ENCODE data around the gene BEAN1. TPM values are rescaled to one million over a fixed set of nuclear protein-coding genes. Genes with fewer than 3 reads are reported as not detected.
A peak's percentile ranks its signal among the peaks of the same experiment; 100 is the strongest.

BEAN1 gene
- total RNA-seq, 1 experiment from 2014 or later, result not detected

DNA sequence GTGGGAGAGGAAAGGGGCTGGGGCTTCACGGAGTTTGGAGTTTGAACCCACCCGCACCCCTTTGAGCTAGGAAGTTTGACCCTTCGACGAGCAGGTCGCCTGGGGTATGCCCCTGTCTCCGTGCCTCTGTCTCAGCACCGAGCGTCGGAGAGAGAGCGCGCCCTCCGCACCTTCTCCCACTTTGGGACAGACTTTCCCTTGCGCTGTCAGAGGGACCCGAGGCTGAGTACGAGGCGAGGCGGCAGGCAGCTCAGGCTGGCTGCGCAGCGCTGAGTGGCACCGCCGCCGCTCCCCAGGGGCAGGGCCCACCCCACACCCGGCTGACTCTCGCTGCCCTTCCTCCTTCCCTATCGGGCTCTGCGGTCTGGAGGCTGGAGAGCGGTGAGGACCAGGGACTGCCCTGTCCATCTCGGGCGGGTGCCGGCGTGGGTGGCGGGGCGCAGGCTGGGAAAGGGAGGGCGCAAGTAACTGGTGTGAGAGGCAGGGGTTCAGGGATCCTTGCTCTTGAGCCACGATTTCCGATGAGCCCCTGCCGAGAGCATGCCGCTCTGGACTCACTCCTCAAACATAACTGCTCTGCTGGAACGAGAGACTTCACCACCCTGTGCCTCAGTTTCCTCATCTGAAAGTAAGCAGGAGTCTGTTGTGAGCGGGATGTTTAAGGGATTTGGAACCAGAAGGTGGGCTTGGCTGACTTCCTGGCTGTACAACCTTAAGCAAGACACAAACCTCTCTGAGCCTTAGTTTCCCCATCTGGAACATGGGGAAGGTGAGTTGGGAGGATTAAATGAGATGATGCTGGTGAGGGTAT, 981 bp downstream of the BEAN1 start:
- TF ChIP-seq REST (IDR thresholded peaks at IDR 0.05; ENCODE audit: insufficient read depth in 1 of 2, low read depth in 2 of 2, low read length in 1 of 2) (no peak), TCF7L2 (IDR thresholded peaks at IDR 0.05; ENCODE audit: low read depth, low read length) (no peak), POLR2AphosphoS5 (IDR thresholded peaks at IDR 0.05; ENCODE audit: low read depth, low read length) (no peak), SIN3A (IDR thresholded peaks at IDR 0.05; ENCODE audit: borderline replicate concordance, insufficient read depth, low read depth, low read length) (no peak)
- TF ChIP-seq, protein P1, sequence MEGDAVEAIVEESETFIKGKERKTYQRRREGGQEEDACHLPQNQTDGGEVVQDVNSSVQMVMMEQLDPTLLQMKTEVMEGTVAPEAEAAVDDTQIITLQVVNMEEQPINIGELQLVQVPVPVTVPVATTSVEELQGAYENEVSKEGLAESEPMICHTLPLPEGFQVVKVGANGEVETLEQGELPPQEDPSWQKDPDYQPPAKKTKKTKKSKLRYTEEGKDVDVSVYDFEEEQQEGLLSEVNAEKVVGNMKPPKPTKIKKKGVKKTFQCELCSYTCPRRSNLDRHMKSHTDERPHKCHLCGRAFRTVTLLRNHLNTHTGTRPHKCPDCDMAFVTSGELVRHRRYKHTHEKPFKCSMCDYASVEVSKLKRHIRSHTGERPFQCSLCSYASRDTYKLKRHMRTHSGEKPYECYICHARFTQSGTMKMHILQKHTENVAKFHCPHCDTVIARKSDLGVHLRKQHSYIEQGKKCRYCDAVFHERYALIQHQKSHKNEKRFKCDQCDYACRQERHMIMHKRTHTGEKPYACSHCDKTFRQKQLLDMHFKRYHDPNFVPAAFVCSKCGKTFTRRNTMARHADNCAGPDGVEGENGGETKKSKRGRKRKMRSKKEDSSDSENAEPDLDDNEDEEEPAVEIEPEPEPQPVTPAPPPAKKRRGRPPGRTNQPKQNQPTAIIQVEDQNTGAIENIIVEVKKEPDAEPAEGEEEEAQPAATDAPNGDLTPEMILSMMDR (IDR thresholded peaks at IDR 0.05), result no peak
- no TSS peak for BruUV-seq (replicated peaks)
- ATAC-seq (peak; percentile 70), DNase-seq (ENCODE audit: low read depth, low spot score) (no peak)
- H3K27ac ChIP-seq (ENCODE audit: low read length), result no peak overlapping the region
- no peaks in the 10 kb centered on the region; the same call in 1 of the 2 replicates for H3K4me1 ChIP-seq (ENCODE audit: control insufficient read depth, insufficient read depth, low read length)
- H3K4me3 ChIP-seq (ENCODE audit: low read depth in 2 of 2, low read length in 2 of 2), result peak overlapping the region; percentile 12 to 31; a peak in 2 of 4 replicates
- H3K36me3 ChIP-seq (ENCODE audit: control insufficient read depth, insufficient read depth, low read length), result no peaks in the 10 kb centered on the region
- H3K9me3 ChIP-seq (ENCODE audit: control insufficient read depth, insufficient read depth, low read depth, low read length), result no peaks in the 10 kb centered on the region
- CTCF ChIA-PET, result no interaction called here
- in situ Hi-C loops (cut with HindIII; ENCODE audit: low pct_unique_long_range_greater_than_20kb, low sequenced_read_pairs) (no loop called here), intact Hi-C loops (cut with micrococcal nuclease; ENCODE audit: unreplicated experiment) (no loop called here)
- peaks cover 9% of the 10 kb centered on the region for H3K27me3 ChIP-seq (ENCODE audit: control insufficient read depth, insufficient read depth, low read length)
- POLR2A ChIA-PET, result no interaction called here

DNA sequence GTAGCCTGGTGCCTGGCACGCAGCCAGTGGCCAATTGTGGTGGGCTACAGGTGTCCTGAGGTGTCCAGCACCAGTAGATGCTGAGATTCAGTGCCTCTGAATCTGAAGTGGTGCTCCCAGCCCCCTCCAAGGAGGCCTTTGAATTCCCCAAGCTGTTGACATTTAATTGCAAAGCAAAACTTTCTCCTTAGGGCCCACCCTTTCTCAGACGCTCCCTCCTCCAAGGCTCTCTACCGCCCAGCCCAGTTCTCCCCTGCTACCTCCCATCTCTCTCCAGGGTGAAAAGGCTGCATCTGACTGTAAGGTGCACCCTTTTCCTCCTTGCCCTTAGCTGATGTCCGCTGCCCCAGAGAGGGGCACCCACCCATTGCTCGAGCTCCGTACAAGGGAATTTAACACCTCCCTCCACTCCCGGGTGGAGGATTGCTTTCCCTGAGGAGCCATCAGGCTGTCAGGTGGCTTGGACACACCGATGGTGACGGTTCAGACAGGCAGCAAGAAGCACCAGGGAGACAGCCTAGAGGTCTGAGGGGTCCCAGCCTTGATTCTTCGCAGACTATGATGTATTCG, 1.7 kb downstream of the BEAN1 start:
- BruUV-seq (replicated peaks), result no TSS peak
- intact Hi-C loops (cut with micrococcal nuclease; ENCODE audit: unreplicated experiment), result no loop called here
- Histone ChIP-seq H3K4me1 (ENCODE audit: control insufficient read depth, insufficient read depth, low read length) (no peaks in the 10 kb centered on the region; the same call in 1 of the 2 replicates), H3K9me3 (ENCODE audit: control insufficient read depth, insufficient read depth, low read depth, low read length) (no peaks in the 10 kb centered on the region), H3K27ac (ENCODE audit: low read length) (no peak overlapping the region), H3K27me3 (ENCODE audit: control insufficient read depth, insufficient read depth, low read length) (peaks cover 9% of the 10 kb centered on the region), H3K36me3 (ENCODE audit: control insufficient read depth, insufficient read depth, low read length) (no peaks in the 10 kb centered on the region), H3K4me3 (ENCODE audit: low read depth in 2 of 2, low read length in 2 of 2) (no peak overlapping the region)
- CTCF ChIA-PET, result no interaction called here
- TF ChIP-seq SIN3A (IDR thresholded peaks at IDR 0.05; ENCODE audit: borderline replicate concordance, insufficient read depth, low read depth, low read length), result no peak
- TF ChIP-seq POLR2AphosphoS5 (IDR thresholded peaks at IDR 0.05; ENCODE audit: low read depth, low read length), result no peak
- TF ChIP-seq TCF7L2 (IDR thresholded peaks at IDR 0.05; ENCODE audit: low read depth, low read length), result no peak
- TF ChIP-seq, protein P1 (IDR thresholded peaks at IDR 0.05), result no peak
- no peak for TF ChIP-seq REST (IDR thresholded peaks at IDR 0.05; ENCODE audit: insufficient read depth in 1 of 2, low read depth in 2 of 2, low read length in 1 of 2)
- in situ Hi-C loops (cut with HindIII; ENCODE audit: low pct_unique_long_range_greater_than_20kb, low sequenced_read_pairs), result no loop called here
- ATAC-seq (peak; percentile 34; the same call in 1 of the 2 replicates), DNase-seq (ENCODE audit: low read depth, low spot score) (no peak)
- POLR2A ChIA-PET, result no interaction called here

Measured in Panc1 (cell line).